ENCODE results near the gene RNASEH2B.

RNASEH2B gene

DNA sequence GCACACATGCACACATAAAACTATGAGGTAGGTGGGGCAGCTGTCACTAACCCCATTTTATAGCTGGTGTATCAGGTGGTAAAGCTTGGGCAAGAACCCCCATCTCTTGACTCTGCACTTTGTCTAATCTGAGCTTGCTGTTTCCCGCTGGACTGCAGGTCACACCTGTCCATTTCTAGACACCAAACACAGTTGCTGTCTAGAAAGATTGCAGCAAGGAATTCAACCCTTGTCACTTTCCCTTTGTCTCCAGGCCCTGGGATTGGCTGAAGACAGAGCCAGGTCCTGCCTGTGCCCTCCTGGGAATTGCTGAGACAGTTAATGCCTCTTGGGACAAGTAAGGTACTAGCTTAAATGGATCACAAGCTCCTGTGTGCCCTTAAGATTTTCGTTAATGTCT lies 83.8 kb downstream of the RNASEH2B start:
- DNase-seq = no peak

DNA sequence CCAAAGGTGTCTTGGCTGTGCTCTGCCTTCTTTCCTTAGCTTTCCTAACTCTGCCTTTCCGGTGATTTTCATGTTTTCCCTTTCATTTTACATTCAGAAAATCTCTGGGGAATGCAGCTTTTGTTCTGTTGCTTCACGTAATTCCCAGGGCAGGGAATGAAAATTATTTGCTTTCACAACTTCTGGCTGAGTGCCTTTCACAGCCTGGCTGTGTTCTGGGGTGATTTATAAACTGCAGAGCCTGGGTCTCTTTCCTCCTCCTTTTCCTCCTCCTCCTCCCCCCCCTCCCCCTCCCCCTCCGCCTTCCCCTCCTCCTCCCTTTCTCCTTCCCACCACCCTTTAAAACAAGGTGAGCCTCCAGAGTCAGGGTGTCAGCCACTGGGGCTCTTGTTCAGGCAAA lies 84.3 kb downstream of the RNASEH2B start:
- DNase-seq = no peak

DNA sequence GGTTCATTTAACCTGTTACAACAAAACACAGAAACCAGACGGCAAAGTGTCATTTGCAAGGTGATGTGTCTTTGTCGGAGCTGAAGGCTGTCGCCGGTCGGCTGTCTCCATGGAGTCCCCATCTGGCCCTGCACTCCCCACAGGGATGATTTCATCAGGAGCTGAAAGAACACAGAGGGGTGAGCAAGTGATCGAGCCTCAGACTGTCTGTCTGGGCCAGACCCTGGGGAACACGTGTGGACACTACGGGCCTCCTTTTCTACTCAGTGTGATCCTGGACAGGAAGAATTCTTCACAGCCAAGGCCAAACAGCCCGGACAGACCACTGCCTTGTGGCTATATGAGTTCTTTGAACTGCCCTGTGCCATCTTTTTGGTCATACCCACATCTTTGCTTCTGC lies 85.1 kb downstream of the RNASEH2B start:
- no peak for DNase-seq

DNA sequence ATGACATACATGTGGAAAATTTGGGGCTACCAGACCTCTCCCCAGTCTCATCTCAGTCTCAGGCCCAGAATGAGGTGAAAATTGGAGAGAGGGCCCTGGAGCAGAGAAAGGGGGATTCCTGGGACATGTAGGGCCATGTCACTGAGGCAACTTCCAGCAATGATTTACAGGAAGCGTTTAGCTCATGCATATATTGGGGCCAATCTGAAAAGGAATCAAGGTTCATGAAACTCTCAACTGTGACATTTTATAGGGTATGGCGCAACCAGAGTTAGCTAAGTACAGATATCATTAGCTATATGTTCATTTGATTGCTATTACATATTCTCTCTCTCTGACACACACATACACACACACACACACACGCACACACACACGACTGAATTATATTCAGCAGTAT lies 86.3 kb downstream of the RNASEH2B start:
- no peak for DNase-seq

DNA sequence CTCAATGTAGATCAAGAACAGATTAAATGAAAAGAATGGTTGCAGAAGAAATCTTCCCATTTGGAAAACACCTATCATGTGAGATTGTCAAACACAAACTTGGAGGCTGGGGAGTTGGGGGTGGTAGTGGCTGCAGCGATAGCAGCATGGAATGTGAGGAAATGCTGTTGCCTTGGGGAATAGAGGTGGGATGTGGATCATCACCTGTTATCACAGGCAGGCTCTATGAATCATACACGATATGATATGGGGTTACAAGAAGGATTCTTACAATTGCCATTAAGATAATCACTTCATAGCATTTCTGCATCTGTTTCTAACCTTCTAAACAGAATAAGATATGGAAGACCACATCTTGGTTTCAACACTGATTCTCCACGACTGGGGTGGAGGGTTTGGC lies 88.7 kb downstream of the RNASEH2B start:
- DNase-seq = no peak

DNA sequence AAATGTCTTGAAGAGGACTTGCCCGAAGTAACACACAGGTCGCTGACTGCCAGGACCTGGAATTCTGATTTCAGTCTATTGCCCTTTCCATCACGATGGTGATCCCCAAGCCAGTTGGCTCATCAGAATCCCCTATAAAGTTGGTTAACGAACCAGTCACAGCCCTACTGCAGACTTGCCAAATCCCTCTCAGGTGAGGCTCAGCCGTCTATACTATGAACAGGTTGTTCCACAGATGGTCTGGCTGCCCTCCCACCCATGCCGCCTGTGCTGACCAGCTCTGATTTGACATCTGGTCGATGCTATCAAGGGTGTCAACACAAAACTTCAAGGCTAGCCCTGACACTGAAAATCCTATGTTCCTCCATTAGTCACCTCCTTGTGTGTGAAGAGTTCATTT lies 90.0 kb downstream of the RNASEH2B start:
- DNase-seq = no peak

DNA sequence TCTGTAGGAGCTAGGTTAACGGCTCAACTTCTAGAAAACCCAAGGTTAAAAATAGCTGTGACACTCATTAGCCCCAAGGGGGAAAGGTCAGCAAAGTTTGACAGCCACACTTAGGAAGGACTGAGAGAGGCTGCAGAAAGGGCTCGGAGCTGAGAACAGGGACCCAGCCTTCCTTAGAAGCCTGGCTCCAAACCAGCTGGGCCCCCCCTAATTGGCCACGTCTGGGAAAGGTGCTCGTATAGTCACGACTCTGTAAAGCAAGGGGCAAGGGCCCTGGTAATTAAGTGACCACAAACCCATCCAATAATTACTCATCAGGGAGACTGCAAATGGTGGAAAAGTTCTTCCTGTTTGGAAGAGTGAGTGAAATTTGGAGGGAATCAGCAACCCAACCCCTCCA lies 90.5 kb downstream of the RNASEH2B start:
- no peak for DNase-seq

DNA sequence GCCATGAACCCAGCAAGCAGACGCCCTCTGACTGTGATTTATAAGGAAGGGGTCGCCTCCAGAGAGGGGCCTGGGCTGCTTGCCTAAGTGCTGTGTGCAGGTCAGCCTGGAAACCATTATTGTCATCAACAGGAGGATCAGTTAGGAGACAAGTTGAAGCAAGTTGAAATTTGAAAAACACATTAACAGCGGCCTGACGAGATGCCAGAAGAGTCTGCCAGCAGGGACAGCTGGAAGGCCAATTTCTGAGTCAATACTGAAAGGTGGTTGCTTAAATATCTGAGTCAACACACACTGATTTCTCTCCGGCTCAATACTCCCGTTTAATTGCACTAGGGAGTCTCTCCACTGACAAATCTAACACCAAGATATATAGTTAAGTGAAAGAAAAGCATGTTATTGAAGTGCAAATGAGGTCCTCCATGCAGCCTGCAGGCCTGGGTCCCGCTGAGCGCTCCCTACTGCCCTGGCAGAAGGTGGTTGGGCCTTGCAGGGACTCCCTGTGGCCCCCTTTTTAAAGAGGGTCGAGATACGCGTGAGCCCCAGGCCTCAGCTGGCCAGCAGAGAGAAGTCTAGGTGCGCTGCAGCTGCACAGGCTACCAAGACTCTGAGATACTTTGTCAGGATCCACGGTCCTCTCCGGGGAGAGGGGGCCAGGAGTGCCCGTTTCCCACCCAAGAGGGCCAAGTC lies 91.1 kb downstream of the RNASEH2B start:
- no peak for DNase-seq

DNA sequence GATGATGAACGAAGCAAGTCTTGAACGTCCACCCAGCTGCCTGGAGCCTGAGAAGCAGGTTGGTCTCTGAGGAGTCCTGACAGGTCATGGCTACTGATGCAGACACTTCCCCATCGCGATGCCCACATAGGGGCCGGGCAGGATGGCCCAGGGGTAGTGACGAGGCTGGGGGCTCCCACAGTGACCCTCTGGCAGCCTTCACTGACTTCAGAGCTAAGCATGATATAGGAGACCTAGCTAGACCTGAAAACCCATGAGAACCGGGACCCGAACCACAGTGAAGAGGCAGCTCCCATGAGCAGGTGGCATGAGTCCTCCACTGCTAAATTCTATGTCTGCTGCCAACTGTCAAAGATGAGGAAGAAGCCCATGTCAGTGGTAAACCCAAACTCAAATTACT lies 91.7 kb downstream of the RNASEH2B start:
- DNase-seq = no peak

DNA sequence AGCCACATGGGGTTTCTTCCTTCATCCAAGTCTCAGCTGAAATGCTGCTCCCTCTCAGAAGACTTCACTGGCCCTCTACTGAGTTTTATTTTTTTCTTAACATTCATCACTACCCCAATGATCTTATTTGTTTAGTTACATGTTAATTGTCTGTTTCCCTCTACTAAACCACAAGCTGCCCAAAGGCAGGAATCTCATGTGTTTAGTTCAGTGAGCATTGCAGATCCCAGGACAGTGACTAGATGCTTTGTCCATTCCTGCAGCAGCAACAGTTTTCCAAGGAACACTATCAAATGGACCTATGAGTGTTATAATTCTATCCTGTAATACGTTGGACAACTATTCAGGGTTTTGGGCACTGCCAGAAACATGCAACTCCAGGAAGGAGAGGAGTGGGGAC lies 93.1 kb downstream of the RNASEH2B start:
- no peak for DNase-seq

DNA sequence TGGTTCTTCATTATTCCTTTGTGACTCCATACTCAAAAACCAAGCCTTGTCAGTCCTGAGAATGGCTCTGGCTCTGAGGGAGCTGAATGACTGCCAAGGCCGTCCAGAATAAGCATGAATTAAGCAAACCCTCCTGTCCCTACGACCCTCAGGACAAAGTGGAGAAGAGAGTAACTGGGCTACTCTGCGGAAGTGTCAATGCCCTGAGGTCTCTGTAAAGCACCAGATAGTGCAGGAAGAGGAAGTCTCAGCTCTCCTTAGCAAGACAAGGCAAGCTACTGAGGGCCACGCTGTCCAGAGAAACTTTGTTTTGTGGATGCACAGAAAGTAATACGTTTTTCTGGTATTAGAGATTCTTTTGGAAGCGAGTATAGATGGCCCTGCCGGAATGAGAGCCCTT lies 94.1 kb downstream of the RNASEH2B start:
- DNase-seq = no peak

DNA sequence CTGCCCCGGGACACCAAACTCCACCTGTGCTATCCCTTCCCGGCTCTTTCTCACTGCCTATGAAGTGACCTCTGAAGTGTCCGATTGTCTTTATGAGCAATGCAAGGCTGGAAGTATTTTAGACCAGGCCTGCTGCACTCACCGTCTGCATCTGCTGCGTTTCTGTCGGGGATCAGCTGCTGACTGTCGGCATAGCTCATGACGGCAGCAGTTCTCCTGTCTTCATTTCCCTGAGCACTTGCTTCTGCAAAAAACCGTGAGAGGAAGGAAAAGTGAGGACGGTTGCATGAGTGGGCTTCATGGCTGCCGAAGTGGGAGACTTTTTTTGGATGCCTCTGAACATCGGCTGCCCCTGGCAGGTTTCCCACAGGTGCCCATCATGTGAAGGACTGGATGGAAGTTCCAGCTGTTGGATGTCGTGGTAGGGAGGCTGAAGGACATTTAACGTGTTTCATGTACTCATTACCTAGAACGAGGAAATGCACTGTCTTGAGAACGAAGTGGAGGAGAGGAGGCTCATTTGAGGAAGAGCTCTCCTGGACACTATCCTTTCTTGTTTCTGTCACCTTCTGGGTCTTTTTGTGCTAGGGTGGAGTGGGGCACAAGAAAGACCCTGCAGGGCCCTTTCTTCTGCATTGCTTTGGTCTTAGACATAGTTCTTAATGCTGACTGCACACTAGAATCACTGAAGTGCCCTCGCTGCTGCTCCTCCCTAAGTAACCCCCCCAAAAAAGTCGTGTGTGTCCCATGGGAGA lies 94.7 kb downstream of the RNASEH2B start:
- no peak for DNase-seq

DNA sequence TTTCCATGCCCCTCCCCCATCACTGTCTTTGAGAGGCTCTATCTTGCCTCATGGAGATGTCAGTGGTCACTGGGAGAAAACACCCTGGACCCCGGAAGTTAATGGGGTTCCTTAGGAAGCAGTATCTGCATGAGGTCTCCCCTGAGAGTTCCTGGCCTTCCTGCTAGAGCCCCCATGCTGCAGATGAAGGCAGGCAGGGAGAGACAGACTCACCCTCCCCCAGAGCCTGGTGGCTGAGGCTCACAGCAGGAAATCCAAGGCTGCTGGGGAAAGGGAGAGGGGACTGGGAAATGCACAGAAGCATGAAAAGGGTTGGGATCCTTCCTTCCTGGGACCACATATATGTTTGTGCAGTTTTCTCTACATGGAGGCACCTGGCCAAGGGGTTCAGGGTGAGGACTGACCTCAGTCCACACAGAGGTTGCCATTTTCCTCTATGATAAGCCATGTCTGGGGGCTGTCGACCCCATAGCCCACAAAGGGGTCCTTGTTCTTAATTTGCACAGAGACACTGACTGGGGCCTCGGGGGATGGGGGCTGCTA lies 95.4 kb downstream of the RNASEH2B start:
- no peak for DNase-seq

DNA sequence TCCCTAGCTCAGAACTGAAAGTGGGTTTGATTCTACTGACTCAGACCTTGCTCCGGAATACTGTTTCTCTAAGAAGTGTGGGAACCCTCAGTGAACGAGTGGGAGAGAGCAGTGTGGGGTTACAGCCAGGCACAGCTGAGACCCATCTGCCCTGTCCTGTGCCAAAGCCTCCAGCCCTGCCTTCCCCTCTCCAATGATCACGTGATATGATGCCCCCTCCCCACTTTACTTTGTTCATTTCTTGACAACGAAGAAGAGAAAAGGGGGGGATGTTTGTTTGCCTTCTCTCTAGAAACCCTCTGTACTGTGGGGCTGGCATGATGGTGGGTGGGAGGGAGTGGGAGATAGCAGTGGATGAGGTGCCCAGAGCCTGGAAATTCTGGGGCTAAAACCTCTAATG lies 96.0 kb downstream of the RNASEH2B start:
- DNase-seq = no peak

Measured in nucleus accumbens (tissue), 56 donors.